Measurements from ENCODE around the gene KCNQ1. TPM values are rescaled to one million over a fixed set of nuclear protein-coding genes. Genes with fewer than 3 reads are reported as not detected.

The KCNQ1 gene
- total RNA-seq, 1 donor from 2014 or later = 0.16 TPM

- Mint-ChIP-seq H3K36me3 (ENCODE audit: unreplicated experiment) (no peaks in the 10 kb centered on the region), H3K4me1 (ENCODE audit: unreplicated experiment) (peaks cover 11% of the 10 kb centered on the region), H3K27me3 (ENCODE audit: unreplicated experiment) (no peaks in the 10 kb centered on the region), H3K4me3 (ENCODE audit: unreplicated experiment) (no peak overlapping the region), H3K27ac (ENCODE audit: unreplicated experiment) (no peak overlapping the region), H3K9me3 (ENCODE audit: unreplicated experiment) (no peaks in the 10 kb centered on the region)
- TF ChIP-seq CTCF (IDR thresholded peaks at IDR 0.05) = no peak
- no peak for DNase-seq (ENCODE audit: extremely low spot score, unreplicated experiment)
Observed at GRCh38 chr11:2406451-2406850, 38.4 kb upstream of the KCNQ1 start.

- DNase-seq (ENCODE audit: extremely low spot score, unreplicated experiment) = no peak
- Mint-ChIP-seq H3K4me1 (ENCODE audit: unreplicated experiment) (peaks cover 7% of the 10 kb centered on the region), H3K4me3 (ENCODE audit: unreplicated experiment) (no peak overlapping the region), H3K36me3 (ENCODE audit: unreplicated experiment) (no peaks in the 10 kb centered on the region), H3K27ac (ENCODE audit: unreplicated experiment) (no peak overlapping the region), H3K27me3 (ENCODE audit: unreplicated experiment) (no peaks in the 10 kb centered on the region), H3K9me3 (ENCODE audit: unreplicated experiment) (no peaks in the 10 kb centered on the region)
- no peak for TF ChIP-seq CTCF (IDR thresholded peaks at IDR 0.05)
Observed at GRCh38 chr11:2406878-2407410, 37.9 kb upstream of the KCNQ1 start.

GRCh38 chr11:2408671-2409070 is 36.1 kb upstream of the KCNQ1 start:
- Mint-ChIP-seq H3K27ac (ENCODE audit: unreplicated experiment) (no peak overlapping the region), H3K4me3 (ENCODE audit: unreplicated experiment) (no peak overlapping the region), H3K4me1 (ENCODE audit: unreplicated experiment) (no peaks in the 10 kb centered on the region), H3K27me3 (ENCODE audit: unreplicated experiment) (no peaks in the 10 kb centered on the region), H3K36me3 (ENCODE audit: unreplicated experiment) (no peaks in the 10 kb centered on the region), H3K9me3 (ENCODE audit: unreplicated experiment) (no peaks in the 10 kb centered on the region)
- no peak for DNase-seq (ENCODE audit: extremely low spot score, unreplicated experiment)
- TF ChIP-seq CTCF (IDR thresholded peaks at IDR 0.05) = no peak

GRCh38 chr11:2409126-2409525 is 35.7 kb upstream of the KCNQ1 start:
- Mint-ChIP-seq H3K27ac (ENCODE audit: unreplicated experiment) (no peak overlapping the region), H3K4me3 (ENCODE audit: unreplicated experiment) (no peak overlapping the region), H3K4me1 (ENCODE audit: unreplicated experiment) (no peaks in the 10 kb centered on the region), H3K36me3 (ENCODE audit: unreplicated experiment) (no peaks in the 10 kb centered on the region), H3K27me3 (ENCODE audit: unreplicated experiment) (no peaks in the 10 kb centered on the region), H3K9me3 (ENCODE audit: unreplicated experiment) (no peaks in the 10 kb centered on the region)
- no peak for DNase-seq (ENCODE audit: extremely low spot score, unreplicated experiment)
- TF ChIP-seq CTCF (IDR thresholded peaks at IDR 0.05) = no peak

- Mint-ChIP-seq H3K27me3 (ENCODE audit: unreplicated experiment) (no peaks in the 10 kb centered on the region), H3K4me1 (ENCODE audit: unreplicated experiment) (no peaks in the 10 kb centered on the region), H3K9me3 (ENCODE audit: unreplicated experiment) (no peaks in the 10 kb centered on the region), H3K27ac (ENCODE audit: unreplicated experiment) (no peak overlapping the region), H3K36me3 (ENCODE audit: unreplicated experiment) (no peaks in the 10 kb centered on the region), H3K4me3 (ENCODE audit: unreplicated experiment) (no peak overlapping the region)
- TF ChIP-seq CTCF (IDR thresholded peaks at IDR 0.05) = no peak
- no peak for DNase-seq (ENCODE audit: extremely low spot score, unreplicated experiment)
Observed at GRCh38 chr11:2409611-2410468, 35.0 kb upstream of the KCNQ1 start.

Measured in osteocyte (in vitro differentiated cells).